MCF 10A (cell line): ENCODE results near the gene ZNF296. TPM values are rescaled to one million over a fixed set of nuclear protein-coding genes. Genes with fewer than 3 reads are reported as not detected.

Experiments used
- BruUV-seq: library from RNA; stranded (reverse); fragments of 400-500 nt; replicated peaks from 2 replicates; lab custom pipeline; 2021; lab: Mats Ljungman, UMichigan
- CTCF ChIA-PET: fragments of 300-600 bp; sonication (Branson Sonifier 250); formaldehyde crosslinking; extraction: SDS; loops from one replicate; lab custom pipeline; 2021; ENCODE audit warnings: antibody characterized with exemption, inconsistent platforms; lab: Yijun Ruan, JAX
- POLR2A ChIA-PET: fragments of 300-600, 350-650 bp; sonication (Branson Sonifier 250); formaldehyde crosslinking; extraction: SDS; loops from one replicate; lab custom pipeline; 2020; ENCODE audit warnings: antibody characterized with exemption, inconsistent platforms; lab: Yijun Ruan, JAX
- DNase-seq: peaks from one replicate; pipeline ENCODE4 v3.0.0-alpha.2; 2018; ENCODE audit not compliant: unreplicated experiment
- H3K27ac Mint-ChIP-seq: one replicate; pipeline ENCODE4 v1.8.0; 2022; ENCODE audit warnings: mild to moderate bottlenecking, low read depth, mixed read lengths; ENCODE audit not compliant: unreplicated experiment
- H3K27me3 Mint-ChIP-seq: one replicate; pipeline ENCODE4 v1.8.0; 2022; ENCODE audit warnings: mixed read lengths; ENCODE audit not compliant: insufficient read depth, unreplicated experiment
- H3K36me3 Mint-ChIP-seq: one replicate; pipeline ENCODE4 v1.8.0; 2022; ENCODE audit warnings: mild to moderate bottlenecking, moderate library complexity, mixed read lengths; ENCODE audit not compliant: insufficient read depth, unreplicated experiment
- H3K4me1 Mint-ChIP-seq: one replicate; pipeline ENCODE4 v1.8.0; 2022; ENCODE audit warnings: mixed read lengths; ENCODE audit not compliant: insufficient read depth, unreplicated experiment
- H3K4me3 Mint-ChIP-seq: one replicate; pipeline ENCODE4 v1.8.0; 2022; ENCODE audit warnings: mild to moderate bottlenecking, moderate library complexity, mixed read lengths; ENCODE audit not compliant: unreplicated experiment
- H3K9me3 Mint-ChIP-seq: one replicate; pipeline ENCODE4 v1.8.0; 2022; ENCODE audit warnings: mixed read lengths; ENCODE audit not compliant: unreplicated experiment
- CTCF ChIP-seq: fragments of 200-600 bp; IDR thresholded peaks from one replicate; pipeline ENCODE4 v1.8.0; 2022; ENCODE audit warnings: antibody characterized with exemption, mild to moderate bottlenecking; ENCODE audit not compliant: unreplicated experiment
- intact Hi-C: fragments of 100-400 bp; cut with micrococcal nuclease; formaldehyde crosslinking; loops from 2 replicates; pipeline ENCODE4 v1.14.1; 2022
- total RNA-seq: library from RNA; stranded (reverse); gene quantifications from 2 replicates; pipeline ENCODE4 v1.2.3, GENCODE V29; 2022

ZNF296 gene
- total RNA-seq, 1 experiment from 2014 or later, result 2.7 TPM

DNA sequence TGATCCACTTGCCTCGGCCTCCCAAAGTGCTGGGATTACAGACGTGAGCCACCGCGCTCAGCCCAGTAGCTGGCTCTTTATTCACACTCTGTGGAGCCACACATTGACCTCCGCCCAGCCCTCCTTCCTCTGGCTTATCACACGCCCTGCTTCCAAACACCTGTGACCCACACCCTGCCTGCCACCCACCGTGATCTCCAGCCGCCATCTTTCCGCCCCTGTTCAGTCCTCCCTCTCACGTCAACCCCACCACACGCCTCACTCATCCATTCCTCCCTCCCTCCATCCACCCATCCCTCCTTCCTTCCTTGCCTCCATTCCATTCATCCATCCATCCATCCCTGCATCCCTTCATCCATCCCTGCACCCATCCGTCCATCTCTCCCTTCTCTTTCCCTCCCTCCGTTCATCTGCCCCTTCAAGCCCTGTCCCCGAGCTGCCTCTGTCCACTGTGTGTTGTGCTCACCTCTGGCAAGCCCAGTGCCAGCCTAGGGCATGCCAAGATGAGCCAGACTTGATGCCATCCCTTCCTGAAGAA is 17.6 kb downstream of the ZNF296 start:
- DNase-seq, result no peak
- Mint-ChIP-seq H3K9me3 (no peaks in the 10 kb centered on the region), H3K27ac (no peak overlapping the region), H3K4me1 (peaks cover 11% of the 10 kb centered on the region), H3K4me3 (no peak overlapping the region), H3K36me3 (peaks cover 78% of the 10 kb centered on the region), H3K27me3 (no peaks in the 10 kb centered on the region)
- intact Hi-C loops, result loop anchor here (1.0 to 5.0 kb wide), 2 partner anchors 41 to 471 kb away; no protein-coding TSS in a partner anchor
- no TSS peak for BruUV-seq
- ChIA-PET CTCF (interaction anchor here (0.6 to 2.5 kb wide), 11 partner anchors 11 to 695 kb away, joined by 3 to 13 read pairs (median 4); partner anchors contain the start of gene ZNF296), POLR2A (interaction anchor here (0.8 kb wide), 1 partner anchor 119 kb away, joined by 5 read pairs; the partner anchor contains the start of gene TRAPPC6A)
- no peak for TF ChIP-seq CTCF

- no peak for DNase-seq
- peaks cover 11% of the 10 kb centered on the region for H3K4me1 Mint-ChIP-seq
- intact Hi-C loops, result loop anchor here (5.0 kb wide), 1 partner anchor 470 kb away; no protein-coding TSS in a partner anchor
- H3K9me3 Mint-ChIP-seq, result no peaks in the 10 kb centered on the region
- no TSS peak for BruUV-seq
- H3K27ac Mint-ChIP-seq, result no peak overlapping the region
- no peaks in the 10 kb centered on the region for H3K27me3 Mint-ChIP-seq
- ChIA-PET POLR2A (interaction anchor here (1.2 kb wide), 1 partner anchor 18 kb away, joined by 8 read pairs; the partner anchor contains the start of gene CLASRP), CTCF (interaction anchor here (0.6 to 1.5 kb wide), 5 partner anchors 8 to 132 kb away, joined by 3 to 5 read pairs (median 3); no protein-coding TSS in a partner anchor)
- H3K36me3 Mint-ChIP-seq, result peaks cover 78% of the 10 kb centered on the region
- H3K4me3 Mint-ChIP-seq, result no peak overlapping the region
- no peak for TF ChIP-seq CTCF
Observed at GRCh38 chr19:45057444-45057843, 18.8 kb downstream of the ZNF296 start.

GRCh38 chr19:45056831-45057230 is 19.4 kb downstream of the ZNF296 start:
- POLR2A ChIA-PET, result interaction anchor here (1.2 kb wide), 1 partner anchor 18 kb away, joined by 8 read pairs; the partner anchor contains the start of gene CLASRP
- peaks cover 78% of the 10 kb centered on the region for H3K36me3 Mint-ChIP-seq

More at GRCh38 chr19:45056831-45057230, 19.4 kb downstream of the ZNF296 start:
- H3K9me3 Mint-ChIP-seq, result no peaks in the 10 kb centered on the region
- DNase-seq, result no peak
- H3K27me3 Mint-ChIP-seq, result no peaks in the 10 kb centered on the region
- CTCF ChIA-PET, result interaction anchor here (0.7 to 1.5 kb wide), 4 partner anchors 9 to 76 kb away, joined by 3 to 5 read pairs (median 4); no protein-coding TSS in a partner anchor
- TF ChIP-seq CTCF, result no peak
- H3K4me3 Mint-ChIP-seq, result no peak overlapping the region
- intact Hi-C loops, result loop anchor here (5.0 kb wide), 1 partner anchor 470 kb away; no protein-coding TSS in a partner anchor
- H3K4me1 Mint-ChIP-seq, result peaks cover 16% of the 10 kb centered on the region
- H3K27ac Mint-ChIP-seq, result no peak overlapping the region
- BruUV-seq, result no TSS peak
